ENCODE results near the gene GXYLT1. TPM values are rescaled to one million over a fixed set of nuclear protein-coding genes. Genes with fewer than 3 reads are reported as not detected.

The GXYLT1 gene
- total and polyA plus RNA-seq, 2 donors (not counting 3 experiments of a cell fraction or from before 2014, with no cell fraction given): 6.8 to 23.0 TPM

- intact Hi-C loops (cut with micrococcal nuclease): no loop called here
- Histone ChIP-seq H3K9me3 (replicated peaks; ENCODE audit: control insufficient read depth, insufficient read depth, low read length) (no peaks in the 10 kb centered on the region), H3K79me2 (ENCODE audit: control insufficient read depth, insufficient read depth, low read length) (peaks cover 21% of the 10 kb centered on the region), H3K9ac (replicated peaks; ENCODE audit: extremely low read depth, insufficient read depth, low read length) (no peak overlapping the region), H4K20me1 (replicated peaks; ENCODE audit: control insufficient read depth, extremely low read depth, insufficient read depth, low read length) (no peaks in the 10 kb centered on the region), H3K36me3 (ENCODE audit: control insufficient read depth in 2 of 2, extremely low read depth in 1 of 2, insufficient read depth in 2 of 2, low read length in 2 of 2) (no peaks in the 10 kb centered on the region), H3K4me2 (ENCODE audit: insufficient read depth, low read length) (no peak overlapping the region), H2AFZ (ENCODE audit: low read depth, low read length) (no peak overlapping the region), H3K27ac (ENCODE audit: insufficient read depth, low read depth, low read length) (no peak overlapping the region), H3K4me3 (replicated peaks in 1 of 3; ENCODE audit: insufficient read depth in 1 of 3, low read depth in 1 of 3, low read length in 3 of 3) (no peak overlapping the region), H3K9me1 (replicated peaks; ENCODE audit: control insufficient read depth, extremely low read depth, insufficient read depth, low read length) (no peaks in the 10 kb centered on the region), H3K4me1 (ENCODE audit: control insufficient read depth, extremely low read depth, insufficient read depth, low read length) (peaks cover 5% of the 10 kb centered on the region), H3K27me3 (ENCODE audit: control insufficient read depth in 2 of 2, insufficient read depth in 2 of 2, low read length in 2 of 2) (no peaks in the 10 kb centered on the region)
- dilution Hi-C loops (cut with MboI; ENCODE audit: extremely low pct_ligation_motif_present, low sequenced_read_pairs): no loop called here
- POLR2A ChIA-PET: no interaction called here
- BruUV-seq (replicated peaks): no TSS peak
- peak; percentile 44 for DNase-seq (ENCODE audit: low read depth, low spot score)
- CTCF ChIA-PET: interaction anchor here (0.7 to 2.5 kb wide), 6 partner anchors 9 to 253 kb away, joined by 3 to 10 read pairs (median 5); no protein-coding TSS in a partner anchor
- peak; percentile 50 for FAIRE-seq
- TF ChIP-seq, protein P1, sequence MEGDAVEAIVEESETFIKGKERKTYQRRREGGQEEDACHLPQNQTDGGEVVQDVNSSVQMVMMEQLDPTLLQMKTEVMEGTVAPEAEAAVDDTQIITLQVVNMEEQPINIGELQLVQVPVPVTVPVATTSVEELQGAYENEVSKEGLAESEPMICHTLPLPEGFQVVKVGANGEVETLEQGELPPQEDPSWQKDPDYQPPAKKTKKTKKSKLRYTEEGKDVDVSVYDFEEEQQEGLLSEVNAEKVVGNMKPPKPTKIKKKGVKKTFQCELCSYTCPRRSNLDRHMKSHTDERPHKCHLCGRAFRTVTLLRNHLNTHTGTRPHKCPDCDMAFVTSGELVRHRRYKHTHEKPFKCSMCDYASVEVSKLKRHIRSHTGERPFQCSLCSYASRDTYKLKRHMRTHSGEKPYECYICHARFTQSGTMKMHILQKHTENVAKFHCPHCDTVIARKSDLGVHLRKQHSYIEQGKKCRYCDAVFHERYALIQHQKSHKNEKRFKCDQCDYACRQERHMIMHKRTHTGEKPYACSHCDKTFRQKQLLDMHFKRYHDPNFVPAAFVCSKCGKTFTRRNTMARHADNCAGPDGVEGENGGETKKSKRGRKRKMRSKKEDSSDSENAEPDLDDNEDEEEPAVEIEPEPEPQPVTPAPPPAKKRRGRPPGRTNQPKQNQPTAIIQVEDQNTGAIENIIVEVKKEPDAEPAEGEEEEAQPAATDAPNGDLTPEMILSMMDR (IDR thresholded peaks at IDR 0.05; ENCODE audit: extremely low read depth in 1 of 2, insufficient read depth in 1 of 2, low read depth in 1 of 2, low read length in 2 of 2): no peak
- TF ChIP-seq FOS (IDR thresholded peaks at IDR 0.05; ENCODE audit: borderline replicate concordance, insufficient read depth, low read length): peak; percentile 57
- TF ChIP-seq JUN (IDR thresholded peaks at IDR 0.05; ENCODE audit: borderline replicate concordance, insufficient read depth, insufficient read length, low read depth): peak; percentile 31
Measured at GRCh38 chr12:42119085-42119633, 25.5 kb downstream of the GXYLT1 start.

GRCh38 chr12:42118136-42118879 is 26.4 kb downstream of the GXYLT1 start:
- POLR2A ChIA-PET: no interaction called here
- Histone ChIP-seq H3K9ac (replicated peaks; ENCODE audit: extremely low read depth, insufficient read depth, low read length) (no peak overlapping the region), H3K36me3 (ENCODE audit: control insufficient read depth in 2 of 2, extremely low read depth in 1 of 2, insufficient read depth in 2 of 2, low read length in 2 of 2) (no peaks in the 10 kb centered on the region), H3K4me3 (replicated peaks in 1 of 3; ENCODE audit: insufficient read depth in 1 of 3, low read depth in 1 of 3, low read length in 3 of 3) (no peak overlapping the region), H3K79me2 (ENCODE audit: control insufficient read depth, insufficient read depth, low read length) (peaks cover 21% of the 10 kb centered on the region), H3K9me1 (replicated peaks; ENCODE audit: control insufficient read depth, extremely low read depth, insufficient read depth, low read length) (no peaks in the 10 kb centered on the region), H2AFZ (ENCODE audit: low read depth, low read length) (peak overlapping the region; percentile 15), H3K9me3 (replicated peaks; ENCODE audit: control insufficient read depth, insufficient read depth, low read length) (no peaks in the 10 kb centered on the region), H3K4me2 (ENCODE audit: insufficient read depth, low read length) (no peak overlapping the region), H3K4me1 (ENCODE audit: control insufficient read depth, extremely low read depth, insufficient read depth, low read length) (peaks cover 5% of the 10 kb centered on the region), H4K20me1 (replicated peaks; ENCODE audit: control insufficient read depth, extremely low read depth, insufficient read depth, low read length) (no peaks in the 10 kb centered on the region), H3K27ac (ENCODE audit: insufficient read depth, low read depth, low read length) (no peak overlapping the region), H3K27me3 (ENCODE audit: control insufficient read depth in 2 of 2, insufficient read depth in 2 of 2, low read length in 2 of 2) (no peaks in the 10 kb centered on the region)
- no peak for TF ChIP-seq JUN (IDR thresholded peaks at IDR 0.05; ENCODE audit: borderline replicate concordance, insufficient read depth, insufficient read length, low read depth)
- TF ChIP-seq POLR2A (IDR thresholded peaks at IDR 0.05; ENCODE audit: low read depth, low read length): no peak
- TF ChIP-seq, protein P2, sequence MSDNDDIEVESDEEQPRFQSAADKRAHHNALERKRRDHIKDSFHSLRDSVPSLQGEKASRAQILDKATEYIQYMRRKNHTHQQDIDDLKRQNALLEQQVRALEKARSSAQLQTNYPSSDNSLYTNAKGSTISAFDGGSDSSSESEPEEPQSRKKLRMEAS (IDR thresholded peaks at IDR 0.05; ENCODE audit: insufficient read depth, insufficient read length): no peak
- no peak for TF ChIP-seq POLR2AphosphoS5 (IDR thresholded peaks at IDR 0.05; ENCODE audit: insufficient read depth, low read depth, low read length)
- TF ChIP-seq EZH2 (IDR thresholded peaks at IDR 0.05; ENCODE audit: borderline replicate concordance, low read depth, low read length, severe bottlenecking): no peak
- no peak for TF ChIP-seq MYC (IDR thresholded peaks at IDR 0.05; ENCODE audit: low read depth, low read length)
- TF ChIP-seq, protein P1 (IDR thresholded peaks at IDR 0.05; ENCODE audit: extremely low read depth in 1 of 2, insufficient read depth in 1 of 2, low read depth in 1 of 2, low read length in 2 of 2): no peak
- peak; percentile 13 for TF ChIP-seq FOS (IDR thresholded peaks at IDR 0.05; ENCODE audit: borderline replicate concordance, insufficient read depth, low read length)
- peak; percentile 53 for TF ChIP-seq GATA2 (IDR thresholded peaks at IDR 0.05; ENCODE audit: insufficient read depth, insufficient read length, low read depth, low read length)
- DNase-seq (ENCODE audit: low read depth, low spot score) (no peak), FAIRE-seq (peak; percentile 26)
- intact Hi-C loops (cut with micrococcal nuclease) (no loop called here), dilution Hi-C loops (cut with MboI; ENCODE audit: extremely low pct_ligation_motif_present, low sequenced_read_pairs) (no loop called here)
- BruUV-seq (replicated peaks): no TSS peak
- CTCF ChIA-PET: interaction anchor here (1.0 to 2.5 kb wide), 5 partner anchors 9 to 254 kb away, joined by 4 to 10 read pairs (median 5); no protein-coding TSS in a partner anchor
